Trophoblast cell (in vitro differentiated cells and primary cell): Measurements from ENCODE around the gene ABHD1.
A peak's percentile ranks its signal among the peaks of the same experiment; 100 is the strongest.

Source experiments
- DNase-seq, 2 donors: peaks; one replicate each; pipeline ENCODE4 v3.0.0-alpha.2; 2016
- H2AFZ ChIP-seq: 2 replicates; pipeline ENCODE4 v1.6.1; 2013; ENCODE audit warnings: low read length, moderate library complexity, mild to moderate bottlenecking; ENCODE audit not compliant: insufficient read depth, poor library complexity
- H2AK5ac ChIP-seq: 2 replicates; pipeline ENCODE4 v1.6.1; 2013; ENCODE audit warnings: mild to moderate bottlenecking, low read length
- H2BK120ac ChIP-seq: 2 replicates; pipeline ENCODE4 v1.6.1; 2013; ENCODE audit warnings: low read length, mild to moderate bottlenecking, moderate library complexity; ENCODE audit not compliant: insufficient read depth, poor library complexity
- H2BK12ac ChIP-seq: 2 replicates; pipeline ENCODE4 v1.6.1; 2013; ENCODE audit warnings: mild to moderate bottlenecking, low read length, moderate library complexity
- H2BK5ac ChIP-seq: 2 replicates; pipeline ENCODE4 v1.6.1; 2013; ENCODE audit warnings: low read length, low read depth, moderate library complexity, mild to moderate bottlenecking; ENCODE audit not compliant: poor library complexity
- H3K14ac ChIP-seq: 2 replicates; pipeline ENCODE4 v1.6.1; 2013; ENCODE audit warnings: mild to moderate bottlenecking, low read length
- H3K18ac ChIP-seq: 2 replicates; pipeline ENCODE4 v1.6.1; 2013; ENCODE audit warnings: mild to moderate bottlenecking, low read length
- H3K23ac ChIP-seq: 2 replicates; pipeline ENCODE4 v1.6.1; 2013; ENCODE audit warnings: low read length
- H3K27ac ChIP-seq: 2 replicates; pipeline ENCODE4 v1.5.1; 2013; ENCODE audit warnings: low read depth, mild to moderate bottlenecking, inconsistent platforms, low read length, moderate library complexity
- H3K27me3 ChIP-seq: 2 replicates; pipeline ENCODE4 v1.6.1; 2013; ENCODE audit warnings: inconsistent platforms, mild to moderate bottlenecking, low read length, moderate library complexity; ENCODE audit not compliant: insufficient read depth
- H3K36me3 ChIP-seq, 2 experiments: 1 replicate in 1 of 2; 2 replicates in 1 of 2; pipeline ENCODE4 v1.6.1; 2013; ENCODE audit warnings: low read length in 2 of 2, mild to moderate bottlenecking in 2 of 2, moderate library complexity in 1 of 2; ENCODE audit not compliant: insufficient read depth in 2 of 2, control insufficient read depth in 1 of 2
- H3K4ac ChIP-seq: 2 replicates; pipeline ENCODE4 v1.6.1; 2013; ENCODE audit warnings: low read depth, mild to moderate bottlenecking, low read length, moderate library complexity
- H3K4me1 ChIP-seq, 2 experiments: 1 replicate in 1 of 2; 2 replicates in 1 of 2; pipeline ENCODE4 v1.6.1; 2013; ENCODE audit warnings: low read length in 2 of 2, mild to moderate bottlenecking in 2 of 2, moderate library complexity in 1 of 2; ENCODE audit not compliant: insufficient read depth in 2 of 2, control insufficient read depth in 1 of 2
- H3K4me2 ChIP-seq: 2 replicates; pipeline ENCODE4 v1.6.1; 2013; ENCODE audit warnings: inconsistent platforms, mild to moderate bottlenecking, low read length, moderate library complexity
- H3K4me3 ChIP-seq: 2 replicates; pipeline ENCODE4 v1.5.1; 2013; ENCODE audit warnings: mild to moderate bottlenecking, low read depth, low read length, inconsistent platforms
- H3K79me1 ChIP-seq: one replicate; pipeline ENCODE4 v1.6.1; 2013; ENCODE audit warnings: low read length
- H3K79me2 ChIP-seq: 2 replicates; pipeline ENCODE4 v1.6.1; 2013; ENCODE audit warnings: low read length, mild to moderate bottlenecking; ENCODE audit not compliant: control insufficient read depth, insufficient read depth, poor library complexity
- H3K9ac ChIP-seq: 2 replicates; pipeline ENCODE4 v1.6.1; 2013; ENCODE audit warnings: mild to moderate bottlenecking, low read length
- H3K9me3 ChIP-seq: 2 replicates; pipeline ENCODE4 v1.6.1; 2013; ENCODE audit warnings: low read depth, mild to moderate bottlenecking, control low read depth, inconsistent platforms, low read length; ENCODE audit not compliant: insufficient read depth
- H4K12ac ChIP-seq: 2 replicates; pipeline ENCODE4 v1.6.1; 2013; ENCODE audit warnings: low read depth, mild to moderate bottlenecking, low read length, moderate library complexity
- H4K8ac ChIP-seq: 2 replicates; pipeline ENCODE4 v1.6.1; 2013; ENCODE audit warnings: low read depth, mild to moderate bottlenecking, low read length, moderate library complexity
- H4K91ac ChIP-seq: one replicate; pipeline ENCODE4 v1.6.1; 2013; ENCODE audit warnings: low read depth, mild to moderate bottlenecking, low read length, moderate library complexity
- WGBS: extraction: QIAGEN DNeasy Blood & Tissue Kit; methylation state at CpG from one replicate; pipeline ENCODE4 v1.1.7; 2013; ENCODE audit warnings: missing lambda C conversion rate; ENCODE audit not compliant: insufficient read length, insufficient coverage; ENCODE audit errors: extremely low coverage; 5-methylcytosine and 5-hydroxymethylcytosine counted together

The ABHD1 gene

GRCh38 chr2:27086724-27087593 lies 36.7 kb upstream of the ABHD1 start, which contains the start of gene KHK:
TSS of gene KHK (plus strand) at chr2:27086772. CDS start at chr2:27087260, 488 bp downstream.
- Histone ChIP-seq H3K27me3 (no peaks in the 10 kb centered on the region), H2BK5ac (peak within 1 kb of the TSS; percentile 8), H3K4ac (peak within 1 kb of the TSS; percentile 3), H2AFZ (peak within 1 kb of the TSS; percentile 27), H3K9ac (peak within 1 kb of the TSS; percentile 56), H3K4me2 (peak within 1 kb of the TSS; percentile 88), H3K79me1 (peaks cover 8% of the 10 kb centered on the region), H3K4me1 (peaks cover 5 to 12% of the 10 kb centered on the region in 2 experiments), H3K27ac (peak within 1 kb of the TSS; percentile 17), H2AK5ac (peak within 1 kb of the TSS; percentile 27), H4K8ac (peak within 1 kb of the TSS; percentile 82), H3K4me3 (peak within 1 kb of the TSS; percentile 71), H3K9me3 (no peaks in the 10 kb centered on the region), H3K23ac (no peak within 1 kb of the TSS), H3K36me3 (no peaks in the 10 kb centered on the region), H3K14ac (peak within 1 kb of the TSS; percentile 71), H2BK12ac (no peak within 1 kb of the TSS), H4K91ac (peak within 1 kb of the TSS; percentile 82), H2BK120ac (peak within 1 kb of the TSS; percentile 85), H3K79me2 (peaks cover 6% of the 10 kb centered on the region), H3K18ac (peak within 1 kb of the TSS; percentile 76), H4K12ac (peak within 1 kb of the TSS; percentile 93)
- DNase-seq: peak in 1 of 2 donors; percentile 21
- no CpG with 5 or more reads among the region's 54 CpGs for WGBS

- no peak overlapping the region for H2BK120ac ChIP-seq
- H2BK5ac ChIP-seq: no peak overlapping the region
- peaks cover 8% of the 10 kb centered on the region for H3K79me1 ChIP-seq
- WGBS: no CpG with 5 or more reads among the region's 5 CpGs
- H3K79me2 ChIP-seq: peaks cover 6% of the 10 kb centered on the region
- no peak overlapping the region for H3K4ac ChIP-seq
- H3K14ac ChIP-seq: no peak overlapping the region
- no peak overlapping the region for H3K9ac ChIP-seq
- no peak overlapping the region for H4K8ac ChIP-seq
- no peaks in the 10 kb centered on the region for H3K36me3 ChIP-seq
- peaks cover 5 to 12% of the 10 kb centered on the region in 2 experiments for H3K4me1 ChIP-seq
- no peak overlapping the region for H2AK5ac ChIP-seq
- no peak overlapping the region for H3K27ac ChIP-seq
- H2AFZ ChIP-seq: no peak overlapping the region
- no peak for DNase-seq
- H3K18ac ChIP-seq: no peak overlapping the region
- H3K4me3 ChIP-seq: no peak overlapping the region
- no peaks in the 10 kb centered on the region for H3K9me3 ChIP-seq
- H4K12ac ChIP-seq: no peak overlapping the region
- H4K91ac ChIP-seq: no peak overlapping the region
- H2BK12ac ChIP-seq: no peak overlapping the region
- H3K4me2 ChIP-seq: no peak overlapping the region
- H3K27me3 ChIP-seq: no peaks in the 10 kb centered on the region
- H3K23ac ChIP-seq: no peak overlapping the region
These were observed 35.7 kb upstream of the ABHD1 start for GRCh38 chr2:27087823-27088410.

GRCh38 chr2:27088634-27089033 lies 35.0 kb upstream of the ABHD1 start:
- H3K18ac ChIP-seq: no peak overlapping the region
- no peak overlapping the region for H2BK5ac ChIP-seq
- no peaks in the 10 kb centered on the region for H3K27me3 ChIP-seq
- no peak overlapping the region for H3K4me3 ChIP-seq
- H2BK120ac ChIP-seq: no peak overlapping the region
- no peak overlapping the region for H3K23ac ChIP-seq
- no peak overlapping the region for H2AFZ ChIP-seq
- H3K27ac ChIP-seq: no peak overlapping the region
- no peak overlapping the region for H4K91ac ChIP-seq
- no peak overlapping the region for H2AK5ac ChIP-seq
- no CpG with 5 or more reads among the region's 6 CpGs for WGBS
- no peak overlapping the region for H4K12ac ChIP-seq
- DNase-seq: no peak
- H3K9ac ChIP-seq: no peak overlapping the region
- no peaks in the 10 kb centered on the region for H3K36me3 ChIP-seq
- no peaks in the 10 kb centered on the region for H3K9me3 ChIP-seq
- H3K4me1 ChIP-seq: peaks cover 5 to 12% of the 10 kb centered on the region in 2 experiments
- no peak overlapping the region for H3K4ac ChIP-seq
- no peak overlapping the region for H4K8ac ChIP-seq
- H3K79me2 ChIP-seq: peaks cover 6% of the 10 kb centered on the region
- no peak overlapping the region for H2BK12ac ChIP-seq
- peaks cover 8% of the 10 kb centered on the region for H3K79me1 ChIP-seq
- no peak overlapping the region for H3K14ac ChIP-seq
- no peak overlapping the region for H3K4me2 ChIP-seq

GRCh38 chr2:27089111-27089954 lies 34.3 kb upstream of the ABHD1 start:
- Histone ChIP-seq H3K27ac (no peak overlapping the region), H3K79me2 (peaks cover 6% of the 10 kb centered on the region), H3K4ac (no peak overlapping the region), H3K4me1 (peaks cover 5 to 12% of the 10 kb centered on the region in 2 experiments), H3K14ac (no peak overlapping the region), H2BK5ac (no peak overlapping the region), H3K23ac (no peak overlapping the region), H2AFZ (no peak overlapping the region), H2BK12ac (no peak overlapping the region), H2BK120ac (no peak overlapping the region), H3K4me2 (no peak overlapping the region), H3K9ac (no peak overlapping the region), H3K18ac (no peak overlapping the region), H3K9me3 (no peaks in the 10 kb centered on the region), H4K8ac (no peak overlapping the region), H3K36me3 (no peaks in the 10 kb centered on the region), H4K12ac (no peak overlapping the region), H3K27me3 (no peaks in the 10 kb centered on the region), H4K91ac (no peak overlapping the region), H2AK5ac (no peak overlapping the region), H3K4me3 (no peak overlapping the region), H3K79me1 (peaks cover 8% of the 10 kb centered on the region)
- no CpG with 5 or more reads among the region's 14 CpGs for WGBS
- no peak for DNase-seq
